Suppressor macrophage treated with lipopolysaccharide for 1 hour (primary cell): ENCODE results near the gene CNST.
"Not testable (repeated sequence)": the region's sequence is repeated elsewhere in the genome, so short reads cannot be mapped to it uniquely, and the experiment has no call there.

Experiments
- DNase-seq, 3 donors: peaks; one replicate each; pipeline ENCODE4 v3.0.0-alpha.2; 2020 to 2022

Gene CNST

DNA sequence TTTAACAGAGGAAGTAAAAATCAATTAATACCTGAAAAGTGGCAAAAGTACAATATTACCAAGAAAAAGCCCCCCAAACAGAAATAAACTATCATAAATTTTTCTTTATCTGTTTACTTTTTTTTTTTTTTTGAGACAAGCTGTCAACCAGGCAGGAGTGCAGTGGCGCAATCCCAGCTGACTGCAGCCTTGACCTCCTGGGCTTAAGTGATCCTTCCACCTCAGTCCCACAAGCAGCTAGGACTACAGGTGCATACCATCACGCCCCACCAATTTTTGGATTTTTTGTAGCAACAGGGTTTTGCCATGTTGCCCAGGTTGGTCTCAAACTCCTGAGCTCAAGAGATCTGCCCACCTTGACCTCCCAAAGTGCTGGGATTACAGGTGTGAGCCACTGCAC is 8.2 kb upstream of the CNST start:
- DNase-seq: no peak

DNA sequence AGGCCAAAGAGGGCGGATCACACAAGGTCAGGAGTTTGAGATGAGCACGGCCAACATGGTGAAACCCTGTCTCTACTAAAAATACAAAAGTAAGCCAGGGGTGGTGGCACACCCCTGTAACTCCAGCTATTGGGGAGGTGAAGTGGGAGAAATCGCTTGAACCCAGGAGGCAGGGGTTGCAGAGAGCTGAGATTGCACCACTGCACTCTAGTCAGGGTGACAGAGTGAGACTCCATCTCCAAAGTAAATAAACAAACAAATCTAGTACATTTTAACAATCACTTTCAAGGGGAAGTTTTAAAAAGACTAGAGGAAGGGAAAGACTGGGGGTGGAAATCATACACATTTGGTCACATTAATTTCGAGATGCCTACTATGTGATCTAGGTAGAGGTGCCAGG is 6.9 kb upstream of the CNST start:
- no peak for DNase-seq

GRCh38 chr1:246560833-246561232 is 5.4 kb upstream of the CNST start:
- DNase-seq: not testable (repeated sequence)

DNA sequence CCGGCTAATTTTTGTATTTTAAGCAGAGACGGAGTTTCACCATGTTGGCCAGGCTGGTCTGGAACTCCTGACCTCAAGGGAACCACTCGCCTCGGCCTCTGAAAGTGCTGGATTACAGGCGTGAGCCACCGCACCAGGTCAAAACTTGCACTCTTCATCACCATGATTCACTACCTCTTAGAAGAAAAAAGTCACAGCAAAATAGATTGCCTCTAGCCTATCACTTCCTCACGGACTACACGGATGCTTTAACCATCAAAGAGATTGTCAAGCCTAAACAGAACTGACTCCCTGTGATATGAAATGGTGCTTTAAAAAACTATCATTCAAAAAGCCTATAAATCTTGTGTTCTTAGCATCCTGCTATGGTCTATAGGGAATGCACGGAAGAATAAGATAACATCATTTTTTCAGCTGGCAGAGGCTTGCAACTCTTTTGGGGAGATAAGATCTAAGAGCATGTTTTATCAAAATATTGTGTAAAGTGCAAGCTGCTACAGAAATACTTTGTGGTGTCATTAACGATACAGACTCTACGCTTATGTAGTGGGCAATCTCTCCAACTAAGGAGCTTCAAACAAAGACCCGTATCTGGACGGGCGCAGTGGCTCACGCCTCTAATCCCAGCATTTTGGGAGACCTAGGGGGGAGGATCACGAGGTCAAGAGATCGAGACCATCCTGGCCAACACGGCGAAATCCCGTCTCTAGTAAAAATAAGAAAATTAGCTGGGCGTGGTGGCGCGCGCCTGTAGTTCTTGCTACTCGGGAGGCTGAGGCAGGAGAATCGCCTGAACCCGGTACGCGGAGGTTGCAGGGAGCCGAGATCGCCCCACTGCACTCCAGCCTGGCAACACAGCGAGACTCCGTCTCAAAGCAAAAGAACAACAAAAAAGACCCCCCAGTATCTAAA is 1.2 kb upstream of the CNST start:
- no peak for DNase-seq

DNA sequence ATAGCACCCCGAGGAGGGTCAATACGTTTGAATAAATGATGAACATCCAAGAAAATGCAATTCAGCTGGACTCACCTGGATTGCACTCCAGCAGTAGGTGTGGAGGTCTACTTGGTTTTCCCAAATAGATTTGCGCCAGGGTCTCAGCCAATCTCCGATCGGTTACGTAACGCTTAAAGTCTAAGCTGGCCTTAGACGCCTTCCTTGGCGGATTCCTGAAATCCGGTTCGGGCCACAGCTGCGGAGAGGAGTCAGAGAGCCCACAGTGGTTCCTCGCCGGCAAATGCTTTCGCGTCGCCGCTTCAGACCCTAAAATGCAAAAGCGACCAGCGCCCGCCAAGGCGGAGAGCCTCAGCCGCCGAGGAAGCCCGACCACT is 517 bp upstream of the CNST start:
- DNase-seq: no peak

DNA sequence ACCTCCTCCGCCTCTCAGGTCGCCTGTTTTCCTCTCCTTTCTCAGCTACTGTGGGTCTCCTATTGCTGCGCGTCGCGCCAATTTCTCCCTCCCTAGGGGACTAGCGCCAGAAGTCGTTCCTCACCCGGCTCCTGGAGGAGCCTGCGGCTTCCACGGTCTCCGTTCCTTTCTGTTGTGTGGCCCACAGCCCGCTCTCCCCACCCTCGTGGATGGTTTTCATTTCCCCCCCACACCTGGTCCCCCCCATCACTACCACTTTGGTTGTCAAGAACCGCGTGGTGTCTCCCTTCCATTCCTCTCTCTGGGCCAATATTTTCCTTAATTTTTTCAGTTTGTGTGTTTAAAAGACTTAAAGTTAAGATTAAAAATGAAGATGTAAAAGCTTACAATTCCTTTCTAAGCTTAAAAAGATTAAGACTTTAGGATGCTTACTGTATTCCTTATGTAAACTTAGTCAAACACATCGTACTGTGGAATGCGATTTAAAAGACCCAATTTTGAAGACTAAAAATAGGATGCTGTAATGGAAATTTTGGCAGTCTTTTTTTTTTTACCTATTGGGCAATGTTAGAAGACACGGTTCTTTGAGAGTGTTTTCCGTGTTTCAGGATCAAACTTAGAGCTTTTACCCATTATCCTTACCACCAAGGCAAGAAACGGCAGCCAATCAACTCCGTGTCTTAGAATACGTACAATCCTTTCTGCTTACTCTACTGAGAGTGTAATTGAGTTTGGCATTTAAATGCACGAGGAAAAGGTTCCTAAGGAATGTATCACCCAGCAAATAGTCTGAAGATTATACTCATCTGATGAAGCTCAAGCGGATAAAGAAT is 773 bp downstream of the CNST start:
- peak in 2 of 3 donors; percentile 25 to 40 for DNase-seq

GRCh38 chr1:246567646-246568235 is 1.5 kb downstream of the CNST start:
- DNase-seq: no peak

GRCh38 chr1:246569248-246570238 is 3.3 kb downstream of the CNST start:
- peak; percentile 42 to 77 (median 69) for DNase-seq

DNA sequence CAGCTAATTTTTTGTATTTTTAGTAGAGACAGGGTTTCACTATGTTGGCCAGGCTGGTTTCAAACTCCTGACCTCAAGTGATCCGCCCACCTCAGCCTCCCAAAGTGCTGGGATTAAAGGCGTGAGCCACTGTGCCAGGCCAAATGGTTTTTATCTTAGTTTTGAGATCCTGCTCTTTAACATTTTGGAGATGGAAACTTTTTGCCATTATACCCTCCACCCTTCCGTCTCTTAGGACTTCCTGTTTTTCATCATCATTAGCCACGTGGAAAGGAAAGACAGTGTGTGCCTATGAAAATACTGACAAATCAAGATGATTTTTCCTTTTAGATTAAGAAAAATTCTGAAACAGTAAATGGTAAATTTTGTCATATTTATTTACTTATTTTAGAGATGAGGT is 5.1 kb downstream of the CNST start:
- peak; percentile 39 to 67 (median 55) for DNase-seq

DNA sequence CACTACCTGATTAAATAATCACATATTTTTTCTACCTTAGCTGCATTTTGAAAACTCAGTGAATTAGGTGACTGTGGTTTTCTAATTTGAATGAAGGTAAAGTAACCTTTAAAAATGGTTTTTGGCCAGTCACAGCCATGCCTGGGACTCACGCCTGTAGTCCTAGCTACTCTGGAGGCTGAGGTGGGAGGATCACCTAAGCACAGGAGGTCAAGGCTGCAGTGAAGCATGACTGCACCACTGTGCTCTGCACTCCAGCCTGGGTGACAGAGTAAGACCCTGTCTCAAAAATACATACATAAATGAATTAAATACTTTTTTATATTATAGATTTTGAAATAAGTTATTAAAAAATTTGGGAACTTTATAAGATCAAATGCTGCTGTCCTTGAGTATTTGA is 5.7 kb downstream of the CNST start:
- no peak for DNase-seq

DNA sequence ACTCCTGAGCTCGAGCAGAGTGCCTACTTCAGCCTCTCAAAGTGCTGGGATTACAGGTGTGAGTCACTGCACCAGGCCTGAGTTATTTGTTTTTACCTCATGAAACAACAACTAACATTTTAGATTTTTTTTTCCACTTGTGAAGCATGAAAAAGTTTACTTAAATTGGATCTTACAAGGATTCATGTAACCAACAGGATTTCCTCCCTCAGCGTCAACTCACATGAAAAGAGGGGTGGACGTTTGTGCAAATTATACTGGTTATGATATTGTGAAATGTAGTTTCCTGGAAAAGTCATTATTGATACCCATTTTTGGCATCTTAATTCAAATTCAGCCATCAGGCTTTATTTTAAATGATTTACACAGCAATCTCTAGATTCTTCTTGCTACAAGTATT is 6.5 kb downstream of the CNST start:
- no peak for DNase-seq

GRCh38 chr1:246573491-246573890 is 7.2 kb downstream of the CNST start:
- DNase-seq: peak; percentile 62 to 73 (median 62)

GRCh38 chr1:246576709-246577032 is 10.4 kb downstream of the CNST start:
- DNase-seq: no peak

DNA sequence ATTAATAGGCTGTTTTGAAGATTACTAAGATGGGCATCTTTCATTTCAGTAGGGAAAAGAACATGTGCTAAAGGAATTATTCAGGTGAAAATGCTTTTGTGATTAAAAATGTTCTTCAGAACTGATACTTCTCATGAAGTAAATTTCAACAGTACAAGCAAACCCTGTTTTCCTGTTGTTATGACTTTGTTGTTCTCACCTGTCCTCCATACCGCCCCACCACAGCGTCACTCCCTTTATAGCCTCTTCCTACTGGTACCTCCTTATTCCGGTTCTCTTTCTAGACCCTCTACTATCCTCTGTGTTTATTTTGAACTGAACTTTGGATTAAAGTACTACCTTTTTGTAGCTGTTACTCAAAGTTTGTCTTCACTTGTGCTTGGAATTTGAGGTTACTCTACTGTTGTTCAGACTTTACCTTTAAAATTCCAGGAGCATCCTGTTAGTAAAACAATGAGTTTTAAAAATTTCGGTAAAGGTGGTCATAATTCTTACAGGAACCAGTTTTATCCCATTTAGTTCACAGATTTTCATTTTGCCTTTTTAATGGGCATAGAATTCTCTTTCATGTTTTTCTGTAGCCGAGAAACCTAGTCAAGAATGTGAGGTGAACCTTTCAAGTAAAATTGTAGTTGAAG is 10.9 kb downstream of the CNST start:
- no peak for DNase-seq

DNA sequence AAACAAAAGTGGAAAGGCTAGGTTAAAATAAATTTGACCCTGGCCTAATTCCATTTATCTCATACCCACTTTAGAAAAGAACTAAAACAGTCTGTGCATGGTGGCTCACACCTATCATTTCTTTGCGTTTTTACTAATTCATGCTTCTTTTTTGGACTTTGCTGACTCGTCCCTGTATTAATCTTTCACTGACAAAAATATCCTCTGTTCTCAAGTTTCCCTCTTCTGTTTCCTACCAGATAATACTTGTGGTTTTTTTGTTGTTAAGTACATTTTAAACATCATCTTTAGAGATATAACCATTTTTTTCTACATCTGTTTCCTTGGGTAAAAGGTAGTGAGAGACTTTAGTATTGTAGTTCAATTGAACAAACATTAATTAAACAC is 11.5 kb downstream of the CNST start:
- DNase-seq: no peak

GRCh38 chr1:246579818-246580217 is 13.6 kb downstream of the CNST start:
- peak in 1 of 3 donors; percentile 30 for DNase-seq

- no peak for DNase-seq
These were observed 14.5 kb downstream of the CNST start for GRCh38 chr1:246580497-246581370.

GRCh38 chr1:246582301-246583055 is 16.2 kb downstream of the CNST start:
- DNase-seq: peak in 1 of 3 donors; percentile 39

DNA sequence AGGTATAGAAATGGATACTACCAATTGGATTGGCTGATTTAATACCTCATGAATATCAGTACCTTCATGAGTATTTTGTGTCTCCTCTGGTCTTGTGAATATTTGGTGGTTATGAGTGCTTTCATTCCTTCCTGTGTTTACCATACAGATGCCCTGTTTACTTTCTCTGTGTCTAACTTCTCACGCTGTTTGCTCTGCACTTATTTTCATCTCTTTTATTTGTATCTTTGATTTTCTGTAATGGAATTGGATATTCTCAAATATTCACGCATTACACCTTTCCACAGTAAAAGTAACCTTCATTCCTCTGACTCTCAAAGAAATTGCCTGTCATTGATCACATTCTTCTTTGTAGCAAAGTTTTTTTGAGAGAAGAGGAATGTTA is 16.8 kb downstream of the CNST start:
- no peak for DNase-seq
